ENCODE measurements around the gene IL1A. TPM values are rescaled to one million over a fixed set of nuclear protein-coding genes. Genes with fewer than 3 reads are reported as not detected.

The IL1A gene
- total RNA-seq, 2 experiments from 2014 or later: not detected

GRCh38 chr2:112813280-112813966, 29.1 kb upstream of the IL1A start:
- Mint-ChIP-seq H3K4me1 (ENCODE audit: low read depth) (peaks cover 15% of the 10 kb centered on the region), H3K27me3 (ENCODE audit: low read depth) (no peaks in the 10 kb centered on the region), H3K9me3 (ENCODE audit: insufficient read depth) (no peaks in the 10 kb centered on the region), H3K36me3 (ENCODE audit: low read depth) (peaks cover 3% of the 10 kb centered on the region), H3K4me3 (no peak overlapping the region), H3K27ac (no peak overlapping the region)
- no peak for ATAC-seq
- ChIA-PET POLR2A (no interaction called here), CTCF (interaction anchor here (1.5 kb wide), 1 partner anchor 64 kb away, joined by 4 read pairs; no protein-coding TSS in a partner anchor)
- no peak for DNase-seq

GRCh38 chr2:112812318-112813267, 28.3 kb upstream of the IL1A start:
- no peaks in the 10 kb centered on the region for H3K27me3 Mint-ChIP-seq (ENCODE audit: low read depth)
- DNase-seq (no peak), ATAC-seq (no peak)
- ChIA-PET POLR2A (no interaction called here), CTCF (interaction anchor here (1.0 to 1.5 kb wide), 2 partner anchors 31 to 63 kb away, joined by 3 to 4 read pairs; no protein-coding TSS in a partner anchor)
- peaks cover 3% of the 10 kb centered on the region for H3K9me3 Mint-ChIP-seq (ENCODE audit: insufficient read depth)
- peaks cover 5% of the 10 kb centered on the region for H3K36me3 Mint-ChIP-seq (ENCODE audit: low read depth)
- H3K27ac Mint-ChIP-seq: no peak overlapping the region
- H3K4me1 Mint-ChIP-seq (ENCODE audit: low read depth): peaks cover 15% of the 10 kb centered on the region
- no peak overlapping the region for H3K4me3 Mint-ChIP-seq

- Mint-ChIP-seq H3K27ac (no peak overlapping the region), H3K4me3 (no peak overlapping the region), H3K4me1 (ENCODE audit: low read depth) (peaks cover 15% of the 10 kb centered on the region), H3K9me3 (ENCODE audit: insufficient read depth) (peaks cover 8% of the 10 kb centered on the region), H3K27me3 (ENCODE audit: low read depth) (no peaks in the 10 kb centered on the region), H3K36me3 (ENCODE audit: low read depth) (peaks cover 10% of the 10 kb centered on the region)
- ChIA-PET POLR2A (no interaction called here), CTCF (interaction anchor here (1.0 kb wide), 1 partner anchor 30 kb away, joined by 3 read pairs; no protein-coding TSS in a partner anchor)
- DNase-seq: no peak
- ATAC-seq: no peak
Measured at GRCh38 chr2:112811841-112812306, 27.6 kb upstream of the IL1A start.

- H3K4me3 Mint-ChIP-seq: no peak overlapping the region
- no peak for ATAC-seq
- no peaks in the 10 kb centered on the region for H3K27me3 Mint-ChIP-seq (ENCODE audit: low read depth)
- peaks cover 10% of the 10 kb centered on the region for H3K36me3 Mint-ChIP-seq (ENCODE audit: low read depth)
- H3K4me1 Mint-ChIP-seq (ENCODE audit: low read depth): peaks cover 15% of the 10 kb centered on the region
- ChIA-PET POLR2A (no interaction called here), CTCF (no interaction called here)
- peak overlapping the region; percentile 47 for H3K27ac Mint-ChIP-seq
- H3K9me3 Mint-ChIP-seq (ENCODE audit: insufficient read depth): peaks cover 8% of the 10 kb centered on the region
- DNase-seq: no peak
Measured at GRCh38 chr2:112811276-112811831, 27.1 kb upstream of the IL1A start.

GRCh38 chr2:112809112-112809511, 24.8 kb upstream of the IL1A start:
- Mint-ChIP-seq H3K4me1 (ENCODE audit: low read depth) (peaks cover 22% of the 10 kb centered on the region), H3K9me3 (ENCODE audit: insufficient read depth) (peaks cover 8% of the 10 kb centered on the region), H3K27me3 (ENCODE audit: low read depth) (no peaks in the 10 kb centered on the region), H3K27ac (no peak overlapping the region), H3K4me3 (no peak overlapping the region), H3K36me3 (ENCODE audit: low read depth) (peaks cover 10% of the 10 kb centered on the region)
- POLR2A ChIA-PET: no interaction called here
- CTCF ChIA-PET: interaction anchor here (1.1 kb wide), 1 partner anchor 133 kb away, joined by 3 read pairs; no protein-coding TSS in a partner anchor
- no peak for ATAC-seq
- DNase-seq: no peak

GRCh38 chr2:112807233-112807807, 23.0 kb upstream of the IL1A start:
- ATAC-seq: no peak
- CTCF ChIA-PET: no interaction called here
- Mint-ChIP-seq H3K27me3 (ENCODE audit: low read depth) (no peaks in the 10 kb centered on the region), H3K4me1 (ENCODE audit: low read depth) (peaks cover 35% of the 10 kb centered on the region), H3K36me3 (ENCODE audit: low read depth) (peaks cover 10% of the 10 kb centered on the region), H3K9me3 (ENCODE audit: insufficient read depth) (peaks cover 8% of the 10 kb centered on the region), H3K4me3 (no peak overlapping the region), H3K27ac (no peak overlapping the region)
- no peak for DNase-seq
- POLR2A ChIA-PET: no interaction called here

- ATAC-seq (no peak), DNase-seq (no peak)
- ChIA-PET CTCF (interaction anchor here (1.4 kb wide), 1 partner anchor 24 kb away, joined by 3 read pairs; no protein-coding TSS in a partner anchor), POLR2A (interaction anchor here (0.7 kb wide), 1 partner anchor 263 kb away, joined by 5 read pairs; no protein-coding TSS in a partner anchor)
- peaks cover 11% of the 10 kb centered on the region for H3K36me3 Mint-ChIP-seq (ENCODE audit: low read depth)
- H3K27ac Mint-ChIP-seq: no peak overlapping the region
- peaks cover 8% of the 10 kb centered on the region for H3K9me3 Mint-ChIP-seq (ENCODE audit: insufficient read depth)
- no peak overlapping the region for H3K4me3 Mint-ChIP-seq
- no peaks in the 10 kb centered on the region for H3K27me3 Mint-ChIP-seq (ENCODE audit: low read depth)
- H3K4me1 Mint-ChIP-seq (ENCODE audit: low read depth): peaks cover 26% of the 10 kb centered on the region
Measured at GRCh38 chr2:112805542-112805941, 21.2 kb upstream of the IL1A start.

GRCh38 chr2:112803691-112804521, 19.6 kb upstream of the IL1A start:
- ChIA-PET CTCF (interaction anchor here (1.2 to 1.4 kb wide), 2 partner anchors 22 to 54 kb away, joined by 3 to 4 read pairs; no protein-coding TSS in a partner anchor), POLR2A (no interaction called here)
- no peak overlapping the region for H3K4me3 Mint-ChIP-seq
- H3K36me3 Mint-ChIP-seq (ENCODE audit: low read depth): peaks cover 11% of the 10 kb centered on the region
- DNase-seq: no peak
- H3K27ac Mint-ChIP-seq: peak overlapping the region; percentile 24
- peaks cover 8% of the 10 kb centered on the region for H3K9me3 Mint-ChIP-seq (ENCODE audit: insufficient read depth)
- H3K4me1 Mint-ChIP-seq (ENCODE audit: low read depth): peaks cover 38% of the 10 kb centered on the region
- peak; percentile 41 for ATAC-seq
- no peaks in the 10 kb centered on the region for H3K27me3 Mint-ChIP-seq (ENCODE audit: low read depth)

- peaks cover 42% of the 10 kb centered on the region for H3K4me1 Mint-ChIP-seq (ENCODE audit: low read depth)
- no peaks in the 10 kb centered on the region for H3K9me3 Mint-ChIP-seq (ENCODE audit: insufficient read depth)
- DNase-seq (no peak), ATAC-seq (no peak)
- no peak overlapping the region for H3K4me3 Mint-ChIP-seq
- H3K27me3 Mint-ChIP-seq (ENCODE audit: low read depth): no peaks in the 10 kb centered on the region
- CTCF ChIA-PET: interaction anchor here (0.7 to 1.1 kb wide), 2 partner anchors 32 to 85 kb away, joined by 3 to 6 read pairs; no protein-coding TSS in a partner anchor
- H3K27ac Mint-ChIP-seq: no peak overlapping the region
- POLR2A ChIA-PET: no interaction called here
- peaks cover 7% of the 10 kb centered on the region for H3K36me3 Mint-ChIP-seq (ENCODE audit: low read depth)
Measured at GRCh38 chr2:112800881-112801583, 16.7 kb upstream of the IL1A start.

All from activated CD8-positive, alpha-beta T cell treated with anti-CD3 and anti-CD28 coated beads, Interleukin-2, amount 10 ng/mL, durations not matched to agents 7 days and 5 days (primary cell).